BJ (cell line): ENCODE measurements around the gene OPA3. TPM values are rescaled to one million over a fixed set of nuclear protein-coding genes. Genes with fewer than 3 reads are reported as not detected.

ENCODE experiments used
- CTCF ChIA-PET: fragments of 350-600 bp; formaldehyde crosslinking; extraction: SDS; loops from one replicate; lab custom pipeline; 2021; ENCODE audit warnings: antibody characterized with exemption, inconsistent platforms; lab: Yijun Ruan, JAX
- POLR2A ChIA-PET: fragments of 300-600 bp; sonication (Branson Sonifier 250); formaldehyde crosslinking; extraction: SDS; loops from one replicate; lab custom pipeline; 2021; ENCODE audit warnings: antibody characterized with exemption; lab: Charles Lee
- DNase-seq: peaks from one replicate; pipeline ENCODE4 v3.0.0-alpha.2; 2011; ENCODE audit warnings: low read depth
- H3K27me3 ChIP-seq: 2 replicates; pipeline ENCODE4 v1.6.0; 2011; ENCODE audit warnings: low read length; ENCODE audit not compliant: control insufficient read depth, insufficient read depth
- H3K36me3 ChIP-seq: 2 replicates; pipeline ENCODE4 v1.5.1; 2011; ENCODE audit warnings: low read length; ENCODE audit not compliant: control insufficient read depth, insufficient read depth
- H3K4me3 ChIP-seq: 2 replicates; pipeline ENCODE4 v1.5.1; 2011; ENCODE audit warnings: low read depth, mild to moderate bottlenecking, control low read depth, low read length
- CTCF ChIP-seq: IDR thresholded peaks from 2 replicates; pipeline ENCODE4 v1.5.1; 2011; ENCODE audit warnings: low read depth, mild to moderate bottlenecking, control low read depth, inconsistent platforms, low read length, moderate library complexity; ENCODE audit not compliant: insufficient read depth
- polyA plus RNA-seq: library from polyadenylated mRNA; depleted of rRNA; stranded (reverse); fragments of >200 nt; gene quantifications from 2 replicates; pipeline ENCODE4 v1.2.3, GENCODE V29; 2011

The OPA3 gene
- polyA plus RNA-seq, 1 experiment = 15.1 TPM

- Histone ChIP-seq H3K4me3 (no peak overlapping the region), H3K27me3 (no peaks in the 10 kb centered on the region), H3K36me3 (peaks cover 28% of the 10 kb centered on the region)
- CTCF ChIA-PET = interaction anchor here (1.0 to 5.5 kb wide), 7 partner anchors 8 to 129 kb away, joined by 3 to 47 read pairs (median 5); partner anchors contain the start of gene EML2
- POLR2A ChIA-PET = interaction anchor here (0.5 kb wide), 1 partner anchor 16 kb away, joined by 3 read pairs; no protein-coding TSS in a partner anchor
- no peak for TF ChIP-seq CTCF
- peak; percentile 84 for DNase-seq
These were observed 29.5 kb upstream of the OPA3 start for GRCh38 chr19:45613926-45614725.

- Histone ChIP-seq H3K4me3 (no peak overlapping the region), H3K36me3 (peaks cover 15% of the 10 kb centered on the region), H3K27me3 (no peaks in the 10 kb centered on the region)
- ChIA-PET CTCF (interaction anchor here (7.2 kb wide), 1 partner anchor 35 kb away, joined by 99 read pairs; no protein-coding TSS in a partner anchor), POLR2A (no interaction called here)
- no peak for DNase-seq
- TF ChIP-seq CTCF = no peak
These were observed 24.3 kb upstream of the OPA3 start for GRCh38 chr19:45608948-45609347.

- DNase-seq = no peak
- Histone ChIP-seq H3K36me3 (peaks cover 5% of the 10 kb centered on the region), H3K4me3 (peak overlapping the region; percentile 6; the same call in 1 of the 2 replicates), H3K27me3 (peaks cover 2% of the 10 kb centered on the region; the same call in 1 of the 2 replicates)
- POLR2A ChIA-PET = no interaction called here
- TF ChIP-seq CTCF = peak; percentile 95
- CTCF ChIA-PET = interaction anchor here (0.6 to 7.2 kb wide), 13 partner anchors 9 to 108 kb away, joined by 3 to 99 read pairs (median 3); partner anchors contain the start of genes EML2 and QPCTL
These were observed 22.7 kb upstream of the OPA3 start for GRCh38 chr19:45607071-45608029.

- no peak for TF ChIP-seq CTCF
- CTCF ChIA-PET = interaction anchor here (0.9 to 7.2 kb wide), 4 partner anchors 11 to 42 kb away, joined by 3 to 99 read pairs (median 7); no protein-coding TSS in a partner anchor
- POLR2A ChIA-PET = no interaction called here
- Histone ChIP-seq H3K36me3 (no peaks in the 10 kb centered on the region), H3K4me3 (peak within 1 kb of the TSS; percentile 25), H3K27me3 (peaks cover 12% of the 10 kb centered on the region)
- no peak for DNase-seq
These were observed 17.1 kb upstream of the OPA3 start, which contains the start of gene GPR4 for GRCh38 chr19:45601524-45602374. Gene GPR4 (minus strand): TSS chr19:45602212. CDS start chr19:45591866, 10,346 bp downstream.
